GM12878 (cell line): ENCODE results near the gene TRIB2. TPM values are rescaled to one million over a fixed set of nuclear protein-coding genes. Genes with fewer than 3 reads are reported as not detected.

Experiments
- ATAC-seq: fragments of 200-7000 bp; cut with Tn5 transposase; 3 replicates; pipeline ENCODE4 v1.9.1; 2020; ENCODE audit warnings: mild to moderate bottlenecking, moderate library complexity
- BruUV-seq: library from RNA; stranded (reverse); fragments of 400-500 nt; replicated peaks from 2 replicates; lab custom pipeline; 2021; lab: Mats Ljungman, UMichigan
- CTCF ChIA-PET: fragments of 300-600 bp; sonication (Branson Sonifier 250); formaldehyde crosslinking; extraction: SDS; loops from one replicate; lab custom pipeline; 2021; ENCODE audit warnings: inconsistent platforms; lab: Yijun Ruan, JAX
- POLR2A ChIA-PET: fragments of 350-600 bp; formaldehyde crosslinking; extraction: SDS; loops from one replicate; lab custom pipeline; 2021; ENCODE audit warnings: inconsistent platforms; lab: Charles Lee
- RAD21 ChIA-PET: fragments of 300-600 bp; sonication (Branson Sonifier 250); formaldehyde crosslinking; loops from one replicate; lab custom pipeline; 2023; ENCODE audit warnings: antibody characterized with exemption; ENCODE audit not compliant: unreplicated experiment; lab: Charles Lee
- SMC1A ChIA-PET: fragments of 300-600 bp; sonication (Branson Sonifier 250); formaldehyde crosslinking; loops from one replicate; lab custom pipeline; 2023; ENCODE audit not compliant: unreplicated experiment, uncharacterized antibody; lab: Charles Lee
- DNase-seq: peaks from one replicate; pipeline ENCODE4 v3.0.0-alpha.2; 2011; ENCODE audit warnings: low read depth, low spot score
- FAIRE-seq: peaks from 3 replicates; lab custom pipeline; 2011; peaks lifted over from hg19 to GRCh38; lab: Jason Lieb, UNC
- H2AFZ ChIP-seq: 2 replicates; pipeline ENCODE4 v1.6.0; 2011; ENCODE audit warnings: low read depth, low read length, control low read depth; ENCODE audit not compliant: control insufficient read depth
- H3K27ac ChIP-seq: 2 replicates; pipeline ENCODE4 v1.5.1; 2011; ENCODE audit warnings: control low read depth; ENCODE audit not compliant: control insufficient read depth, insufficient read depth
- H3K27me3 ChIP-seq, 2 experiments: replicated peaks in 1 of 2; 2 replicates each; pipeline versions ENCODE4 v1.6.0 to v1.6.1; 2011; ENCODE audit warnings: low read length in 1 of 2; ENCODE audit not compliant: control insufficient read depth in 2 of 2, insufficient read depth in 2 of 2
- H3K36me3 ChIP-seq, 2 experiments: 2 replicates each; pipeline ENCODE4 v1.5.1; 2011; ENCODE audit warnings: low read length in 1 of 2; ENCODE audit not compliant: control insufficient read depth in 2 of 2, insufficient read depth in 2 of 2
- H3K4me1 ChIP-seq: 2 replicates; pipeline ENCODE4 v1.6.1; 2011; ENCODE audit warnings: mild to moderate bottlenecking, low read length, moderate library complexity, mixed read lengths; ENCODE audit not compliant: control insufficient read depth, insufficient read depth
- H3K4me2 ChIP-seq: 2 replicates; pipeline ENCODE4 v1.6.0; 2011; ENCODE audit warnings: control low read depth; ENCODE audit not compliant: control insufficient read depth, insufficient read depth
- H3K4me3 ChIP-seq: fragments of 200-600 bp; sonication (generic); 2 replicates; pipeline ENCODE4 v1.5.1; 2016
- H3K79me2 ChIP-seq: 2 replicates; pipeline ENCODE4 v1.6.0; 2011; ENCODE audit warnings: low read length; ENCODE audit not compliant: control insufficient read depth, insufficient read depth
- H3K9ac ChIP-seq: 2 replicates; pipeline ENCODE4 v1.8.0; 2011; ENCODE audit warnings: low read length, control low read depth, mixed read lengths; ENCODE audit not compliant: control insufficient read depth, insufficient read depth
- H3K9me3 ChIP-seq: replicated peaks from 3 replicates; pipeline ENCODE4 v1.5.1; 2011; ENCODE audit warnings: mild to moderate bottlenecking, low read length; ENCODE audit not compliant: control insufficient read depth, insufficient read depth
- H4K20me1 ChIP-seq: 2 replicates; pipeline ENCODE4 v1.6.0; 2011; ENCODE audit not compliant: control insufficient read depth, insufficient read depth
- BRCA1 ChIP-seq: IDR thresholded peaks from 2 replicates; pipeline ENCODE4 v1.6.1; 2011; ENCODE audit warnings: low read depth, low read length, improper control_type of control experiment
- HDAC2 ChIP-seq: fragments of 200-600 bp; sonication (generic); IDR thresholded peaks from 2 replicates; pipeline ENCODE4 v1.6.1; 2017
- IKZF1 ChIP-seq: fragments of 450-650 bp; conservative IDR thresholded peaks from 2 replicates; pipeline ENCODE4 v1.6.1; 2017; ENCODE audit warnings: antibody characterized with exemption, mild to moderate bottlenecking
- NFYA ChIP-seq: IDR thresholded peaks from 2 replicates; pipeline ENCODE4 v1.6.1; 2011; ENCODE audit warnings: low read depth, mild to moderate bottlenecking, low read length, improper control_type of control experiment, borderline replicate concordance
- RCOR1 ChIP-seq: conservative IDR thresholded peaks from 2 replicates; pipeline ENCODE4 v1.6.1; 2012; ENCODE audit warnings: low read depth, low read length, improper control_type of control experiment
- SMAD5 ChIP-seq: IDR thresholded peaks from 2 replicates; pipeline ENCODE4 v1.6.1; 2016; ENCODE audit warnings: antibody characterized with exemption, low read depth
- USF1 ChIP-seq: IDR thresholded peaks from 2 replicates; pipeline ENCODE4 v1.6.1; 2011; ENCODE audit warnings: borderline replicate concordance, low read depth, mild to moderate bottlenecking, moderate library complexity, mixed read lengths, low read length; ENCODE audit not compliant: insufficient read depth; ENCODE audit errors: extremely low read length
- WGBS: methylation state at CpG from one replicate; pipeline ENCODE4 v1.1.6; 2016; ENCODE audit warnings: low lambda C conversion rate; ENCODE audit not compliant: insufficient replicate concordance, insufficient coverage; ENCODE audit errors: missing lambda C conversion rate; 5-methylcytosine and 5-hydroxymethylcytosine counted together
- in situ Hi-C: fragments of 300-500 bp; cut with MboI; formaldehyde crosslinking; loops from 9 replicates; pipeline ENCODE4 v1.14.3; 2018; ENCODE audit warnings: mixed read lengths
- intact Hi-C: fragments of 100-400 bp; cut with micrococcal nuclease; formaldehyde crosslinking; loops from one replicate; pipeline ENCODE4 v1.14.2; 2022; ENCODE audit not compliant: unreplicated experiment
- polyA plus RNA-seq, 11 experiments: library from polyadenylated mRNA; depleted of rRNA in 4 of 11; unstranded in 6 of 11; stranded (reverse) in 5 of 11; fragments of >200 nt; fragmentation: Nextera tagmentation in 4 of 11; fragmentation: Illumina TruSeq in 1 of 11; extraction: Ambion mirVana in 4 of 11; extraction: Trizol in 1 of 11; gene quantifications; 1 replicate in 1 of 11; 2 replicates in 10 of 11; pipeline versions ENCODE4 v1.2.1 to v1.2.3, GENCODE V29; 2011 to 2016; ENCODE audit warnings: inconsistent platforms in 2 of 11, missing spikeins in 2 of 11, low read depth in 1 of 11
- total RNA-seq, 4 experiments: library from RNA; depleted of rRNA in 3 of 4; stranded (reverse); fragments of >200 nt in 3 of 4; fragmentation: Illumina TruSeq in 1 of 4; extraction: Trizol in 1 of 4; gene quantifications; 2 replicates each; pipeline versions ENCODE4 v1.2.1 to v1.2.3, GENCODE V29; 2013 to 2021

TRIB2 gene
- total and polyA plus RNA-seq, 10 of the 15 experiments (the other 5 are each of a cell fraction or from before 2014, with no cell fraction given), result 1.6 to 9.2 (median 5.2) TPM

DNA sequence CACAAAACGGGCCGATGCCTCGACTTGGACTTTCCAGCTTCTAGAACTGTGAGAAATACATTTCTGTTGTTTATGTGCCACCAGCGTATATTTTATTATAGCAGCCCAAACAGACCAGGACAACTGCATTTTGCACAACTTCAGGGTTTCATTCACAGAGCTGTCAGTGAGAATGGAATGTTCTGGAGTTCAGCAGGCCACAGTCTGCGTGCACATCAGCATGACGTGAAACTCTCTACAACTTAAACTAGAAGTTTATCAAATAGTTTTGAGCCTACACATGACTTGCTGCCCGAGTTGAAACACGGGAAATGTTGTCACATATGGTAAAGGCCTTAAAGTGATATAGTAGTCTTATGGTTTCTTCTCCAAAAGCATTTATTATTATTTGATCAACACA lies 3.9 kb upstream of the TRIB2 start:
- in situ Hi-C loops, result no loop called here
- Histone ChIP-seq H3K36me3 (no peaks in the 10 kb centered on the region), H3K9ac (no peak overlapping the region), H3K4me3 (no peak overlapping the region)
- WGBS, result 48% methylated on average over 8 of the region's 8 CpGs
- BruUV-seq, result no TSS peak
- intact Hi-C loops, result no loop called here
- TF ChIP-seq RCOR1, result no peak
- TF ChIP-seq NFYA, result no peak
- no peak for TF ChIP-seq USF1
- TF ChIP-seq SMAD5, result no peak
- no peak for TF ChIP-seq BRCA1
- no peak for TF ChIP-seq HDAC2
- no peak for TF ChIP-seq IKZF1
- TF ChIP-seq, all 136 proteins: peak for 0
- H3K4me1 ChIP-seq, result no peaks in the 10 kb centered on the region; the same call in 1 of the 2 replicates
- H3K79me2 ChIP-seq, result no peaks in the 10 kb centered on the region
- ChIA-PET CTCF (interaction anchor here (0.6 kb wide), 1 partner anchor 558 kb away, joined by 3 read pairs; no protein-coding TSS in a partner anchor), SMC1A (no interaction called here), POLR2A (no interaction called here), RAD21 (no interaction called here)
- H3K27me3 ChIP-seq, result peaks cover 0 to 3% of the 10 kb centered on the region in 2 experiments; a peak in 2 of 4 replicates
- no peak overlapping the region for H3K27ac ChIP-seq
- ATAC-seq, result no peak
- no peaks in the 10 kb centered on the region for H4K20me1 ChIP-seq
- no peak overlapping the region for H2AFZ ChIP-seq
- no peak overlapping the region for H3K4me2 ChIP-seq
- FAIRE-seq, result no peak
- H3K9me3 ChIP-seq, result no peaks in the 10 kb centered on the region
- DNase-seq, result no peak
